PFSK-1 (cell line): ENCODE results near the gene FRMD4A.

Experiments used
- POLR2AphosphoS5 ChIP-seq: IDR thresholded peaks from 2 replicates; pipeline ENCODE4 v1.6.1; 2012; ENCODE audit warnings: low read depth, mild to moderate bottlenecking, control low read depth, low read length, moderate library complexity
- TAF1 ChIP-seq: IDR thresholded peaks from 2 replicates; pipeline ENCODE4 v1.6.1; 2012; ENCODE audit warnings: low read length, control low read depth, borderline replicate concordance; ENCODE audit not compliant: insufficient read depth

DNA sequence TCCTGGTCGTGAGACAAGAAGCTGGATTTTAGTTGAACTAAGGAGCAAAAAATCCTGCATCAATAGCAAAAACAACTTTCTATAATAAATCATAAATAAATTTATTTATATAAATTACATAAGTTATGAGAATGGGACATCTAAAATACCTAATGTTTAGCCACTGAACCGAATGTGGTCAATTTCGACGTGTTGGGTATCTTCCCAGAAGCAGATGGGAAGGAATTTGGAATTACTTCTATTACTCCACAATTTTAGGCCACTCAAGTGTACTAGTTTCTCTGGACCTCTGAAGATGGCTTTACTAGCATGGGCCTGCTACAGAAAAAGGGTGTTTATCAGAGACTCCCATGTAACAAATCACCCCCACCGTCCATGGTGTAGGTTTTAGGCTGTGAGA, 572.0 kb downstream of the FRMD4A start:
- TF ChIP-seq POLR2AphosphoS5 (no peak), TAF1 (no peak)
